IMR-90 (cell line): ENCODE results near the gene SLC48A1. TPM values are rescaled to one million over a fixed set of nuclear protein-coding genes. Genes with fewer than 3 reads are reported as not detected.

Source experiments
- polyA plus RNA-seq, 3 experiments: library from polyadenylated mRNA; depleted of rRNA; stranded (reverse); fragments of >200 nt; gene quantifications; 2 replicates each; pipeline ENCODE4 v1.2.3, GENCODE V29; 2012; ENCODE audit warnings: low replicate concordance in 1 of 3
- total RNA-seq: library from RNA; depleted of rRNA; stranded (reverse); fragments of >200 nt; gene quantifications from 2 replicates; pipeline ENCODE4 v1.2.3, GENCODE V29; 2012
- TF ChIP-seq, protein P1 (sequence below): conservative IDR thresholded peaks from 2 replicates; pipeline ENCODE4 v1.5.1; 2012; ENCODE audit warnings: mild to moderate bottlenecking, low read depth, low read length, improper control_type of control experiment

Gene SLC48A1
- total and polyA plus RNA-seq, 2 of the 4 experiments (the other 2 are of a cell fraction): 4.8 to 5.9 TPM

DNA sequence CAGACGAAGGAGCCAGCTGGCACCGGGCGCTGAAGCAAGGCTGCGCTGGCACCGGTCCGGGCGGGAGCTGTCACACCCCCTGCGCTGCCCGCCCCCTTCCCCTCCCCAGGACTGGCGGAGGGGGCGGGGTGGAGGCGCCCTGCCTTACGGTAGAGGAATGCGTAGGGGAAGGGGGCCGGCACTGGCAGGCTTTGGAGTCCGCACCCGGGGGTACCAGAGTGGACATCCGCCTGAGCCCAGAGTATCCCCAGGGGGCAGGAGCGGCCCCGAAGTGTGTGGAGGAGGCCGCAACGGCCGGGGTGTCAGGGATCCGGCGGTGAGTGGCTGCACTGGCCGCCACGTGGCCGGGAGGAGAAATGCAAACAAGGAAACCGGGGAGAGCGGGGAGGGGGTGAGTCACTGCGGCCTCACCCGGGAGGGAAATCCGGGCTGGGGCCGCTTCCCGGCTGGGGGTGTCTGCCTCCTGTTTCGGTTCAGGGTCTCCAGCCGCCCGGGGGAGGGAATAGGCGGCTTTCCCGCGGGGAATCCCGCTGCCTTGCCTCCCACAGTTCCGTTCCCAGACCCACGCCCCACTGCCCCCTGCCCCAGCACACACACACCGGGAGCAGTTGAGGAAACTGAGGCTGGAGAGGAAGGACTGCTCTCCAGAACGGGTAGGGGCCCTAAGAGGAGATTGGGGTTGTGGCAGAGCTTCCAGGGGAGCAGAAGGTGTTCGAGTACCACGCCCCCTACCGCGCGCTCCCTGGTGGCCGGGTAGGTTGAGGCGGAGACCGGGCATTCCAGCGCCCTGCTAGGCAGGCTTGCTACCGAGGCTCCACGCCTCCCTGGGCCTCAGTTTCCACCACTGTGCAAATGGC is 14.0 kb upstream of the SLC48A1 start, which contains the start of gene RAPGEF3 (continued):
- TF ChIP-seq, protein P1, sequence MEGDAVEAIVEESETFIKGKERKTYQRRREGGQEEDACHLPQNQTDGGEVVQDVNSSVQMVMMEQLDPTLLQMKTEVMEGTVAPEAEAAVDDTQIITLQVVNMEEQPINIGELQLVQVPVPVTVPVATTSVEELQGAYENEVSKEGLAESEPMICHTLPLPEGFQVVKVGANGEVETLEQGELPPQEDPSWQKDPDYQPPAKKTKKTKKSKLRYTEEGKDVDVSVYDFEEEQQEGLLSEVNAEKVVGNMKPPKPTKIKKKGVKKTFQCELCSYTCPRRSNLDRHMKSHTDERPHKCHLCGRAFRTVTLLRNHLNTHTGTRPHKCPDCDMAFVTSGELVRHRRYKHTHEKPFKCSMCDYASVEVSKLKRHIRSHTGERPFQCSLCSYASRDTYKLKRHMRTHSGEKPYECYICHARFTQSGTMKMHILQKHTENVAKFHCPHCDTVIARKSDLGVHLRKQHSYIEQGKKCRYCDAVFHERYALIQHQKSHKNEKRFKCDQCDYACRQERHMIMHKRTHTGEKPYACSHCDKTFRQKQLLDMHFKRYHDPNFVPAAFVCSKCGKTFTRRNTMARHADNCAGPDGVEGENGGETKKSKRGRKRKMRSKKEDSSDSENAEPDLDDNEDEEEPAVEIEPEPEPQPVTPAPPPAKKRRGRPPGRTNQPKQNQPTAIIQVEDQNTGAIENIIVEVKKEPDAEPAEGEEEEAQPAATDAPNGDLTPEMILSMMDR: peak; percentile 50
